ENCODE results near the gene ADM2. TPM values are rescaled to one million over a fixed set of nuclear protein-coding genes. Genes with fewer than 3 reads are reported as not detected.

The ADM2 gene
- total and polyA plus RNA-seq, 2 of the 13 experiments (the other 11 are each of a cell fraction or from before 2014, with no cell fraction given) = 1.2 to 3.0 TPM

GRCh38 chr22:50525104-50525857, 43.9 kb downstream of the ADM2 start, which contains the start of gene SCO2 (continued):
- TF ChIP-seq ZNF703 (CRISPR knock-in tag; IDR thresholded peaks at IDR 0.05; ENCODE audit: borderline replicate concordance) (0 out of 2 replicates have a peak, but pooled peaks have one; percentile 64), ESRRA (CRISPR knock-in tag; IDR thresholded peaks at IDR 0.05; ENCODE audit: low read depth) (peak; percentile 49; the same call in 1 of the 2 replicates), UBTF (CRISPR knock-in tag; IDR thresholded peaks at IDR 0.05) (peak; percentile 85), ZNF264 (CRISPR knock-in tag; IDR thresholded peaks at IDR 0.05) (no peak; the same call in 1 of the 2 replicates), YEATS4 (CRISPR knock-in tag; IDR thresholded peaks at IDR 0.05; ENCODE audit: borderline replicate concordance) (peak; percentile 51; the same call in 1 of the 2 replicates), ZNF816 (CRISPR knock-in tag; IDR thresholded peaks at IDR 0.05; ENCODE audit: borderline replicate concordance) (no peak; the same call in 1 of the 2 replicates), KDM2A (CRISPR knock-in tag; IDR thresholded peaks at IDR 0.05; ENCODE audit: borderline replicate concordance, low read depth) (peak; percentile 96), KDM5A (IDR thresholded peaks at IDR 0.05; ENCODE audit: borderline replicate concordance, low read length) (no peak), ZNF101 (CRISPR knock-in tag; IDR thresholded peaks at IDR 0.05; ENCODE audit: borderline replicate concordance, low read depth) (0 out of 2 replicates have a peak, but pooled peaks have one; percentile 9), XBP1 (CRISPR knock-in tag; IDR thresholded peaks at IDR 0.05) (no peak), TCF7L2 (IDR thresholded peaks at IDR 0.05; ENCODE audit: low read depth, low read length) (no peak), SRF (IDR thresholded peaks at IDR 0.05; ENCODE audit: low read depth, low read length) (no peak), DMAP1 (CRISPR knock-in tag; IDR thresholded peaks at IDR 0.05) (peak; percentile 87), ARID5B (CRISPR knock-in tag; IDR thresholded peaks at IDR 0.05) (no peak; the same call in 1 of the 2 replicates), ZMAT5 (CRISPR knock-in tag; IDR thresholded peaks at IDR 0.05; ENCODE audit: borderline replicate concordance, low read depth) (no peak), ZNF138 (CRISPR knock-in tag; IDR thresholded peaks at IDR 0.05; ENCODE audit: low read depth) (no peak; the same call in none of the 2 replicates), ZNF550 (CRISPR knock-in tag; IDR thresholded peaks at IDR 0.05; ENCODE audit: borderline replicate concordance) (peak; percentile 73; the same call in 1 of the 2 replicates), CEBPB (IDR thresholded peaks at IDR 0.05; ENCODE audit: borderline replicate concordance, low read depth, low read length) (no peak), IKZF1 (IDR thresholded peaks at IDR 0.05) (no peak), ZBTB3 (CRISPR knock-in tag; IDR thresholded peaks at IDR 0.05; ENCODE audit: borderline replicate concordance, low read depth) (0 out of 2 replicates have a peak, but pooled peaks have one; percentile 65), LCORL (IDR thresholded peaks at IDR 0.05) (no peak), LCORL (CRISPR knock-in tag; IDR thresholded peaks at IDR 0.05) (peak; percentile 67; the same call in 1 of the 2 replicates), FOXM1 (CRISPR knock-in tag; IDR thresholded peaks at IDR 0.05) (0 out of 2 replicates have a peak, but pooled peaks have one; percentile 14), ZNF446 (CRISPR knock-in tag; IDR thresholded peaks at IDR 0.05) (peak; percentile 46; the same call in 1 of the 2 replicates)

Data from HepG2 (cell line).